Upper lobe of right lung (tissue), 1 donor: ENCODE results near the gene LARGE1. TPM values are rescaled to one million over a fixed set of nuclear protein-coding genes. Genes with fewer than 3 reads are reported as not detected.

Experiments used
- ATAC-seq: fragments of 200-7000 bp; cut with Tn5 transposase; one replicate; pipeline ENCODE4 v1.9.1; 2020; ENCODE audit warnings: mild to moderate bottlenecking, moderate library complexity
- DNase-seq: peaks from one replicate; pipeline ENCODE4 v3.0.0-alpha.2; 2020
- H3K27ac ChIP-seq: fragments of 200-600 bp; one replicate; pipeline ENCODE4 v1.8.0; 2022
- H3K27me3 ChIP-seq: fragments of 200-600 bp; one replicate; pipeline ENCODE4 v1.8.0; 2022; ENCODE audit warnings: mild to moderate bottlenecking
- H3K36me3 ChIP-seq: fragments of 200-600 bp; one replicate; pipeline ENCODE4 v1.8.0; 2022
- H3K4me1 ChIP-seq: fragments of 200-600 bp; one replicate; pipeline ENCODE4 v1.8.0; 2022
- H3K4me3 ChIP-seq: fragments of 200-600 bp; one replicate; pipeline ENCODE4 v1.8.0; 2022; ENCODE audit warnings: mild to moderate bottlenecking
- H3K9me3 ChIP-seq: fragments of 200-600 bp; one replicate; pipeline ENCODE4 v1.8.0; 2022
- CTCF ChIP-seq: fragments of 200-600 bp; IDR thresholded peaks from one replicate; pipeline ENCODE4 v1.8.0; 2022; ENCODE audit warnings: antibody characterized with exemption
- intact Hi-C: fragments of 100-400 bp; cut with DNase I; formaldehyde crosslinking; loops from one replicate; pipeline ENCODE4 v1.11.0; 2022
- total RNA-seq: library from RNA; stranded (reverse); fragmentation: NEBNext Ultra II Directional; extraction: Animal tissue kit (Norgen Biotek cat#: 25700); gene quantifications from one replicate; pipeline ENCODE4 v1.2.1, GENCODE V29; 2021
- donor health status: DM: no; HTN: yes; CAD: no; lungs with severe emphysema.

The LARGE1 gene
- total RNA-seq, 1 donor from 2014 or later = 33.5 TPM

- intact Hi-C loops = no loop called here
- no peaks in the 10 kb centered on the region for H3K27me3 ChIP-seq
- DNase-seq (no peak), ATAC-seq (no peak)
- H3K4me3 ChIP-seq = no peak overlapping the region
- TF ChIP-seq CTCF = no peak
- no peaks in the 10 kb centered on the region for H3K36me3 ChIP-seq
- no peaks in the 10 kb centered on the region for H3K9me3 ChIP-seq
- H3K4me1 ChIP-seq = peaks cover 5% of the 10 kb centered on the region
- H3K27ac ChIP-seq = peak overlapping the region; percentile 3
Observed at GRCh38 chr22:33659448-33659847, 260.8 kb downstream of the LARGE1 start.

GRCh38 chr22:33658775-33659174, 261.5 kb downstream of the LARGE1 start:
- no peak overlapping the region for H3K4me3 ChIP-seq
- intact Hi-C loops = no loop called here
- peak overlapping the region; percentile 3 for H3K27ac ChIP-seq
- no peaks in the 10 kb centered on the region for H3K36me3 ChIP-seq
- H3K9me3 ChIP-seq = no peaks in the 10 kb centered on the region
- no peaks in the 10 kb centered on the region for H3K27me3 ChIP-seq
- H3K4me1 ChIP-seq = peaks cover 5% of the 10 kb centered on the region
- ATAC-seq = peak; percentile 78
- TF ChIP-seq CTCF = no peak
- no peak for DNase-seq

- H3K9me3 ChIP-seq = no peaks in the 10 kb centered on the region
- H3K27me3 ChIP-seq = no peaks in the 10 kb centered on the region
- H3K36me3 ChIP-seq = no peaks in the 10 kb centered on the region
- intact Hi-C loops = no loop called here
- TF ChIP-seq CTCF = no peak
- no peak overlapping the region for H3K27ac ChIP-seq
- H3K4me3 ChIP-seq = no peak overlapping the region
- no peak for DNase-seq
- no peak for ATAC-seq
- H3K4me1 ChIP-seq = peaks cover 5% of the 10 kb centered on the region
Observed at GRCh38 chr22:33657670-33658069, 262.6 kb downstream of the LARGE1 start.

GRCh38 chr22:33656808-33657628, 263.3 kb downstream of the LARGE1 start:
- ATAC-seq (no peak), DNase-seq (no peak)
- H3K27ac ChIP-seq = no peak overlapping the region
- no peaks in the 10 kb centered on the region for H3K27me3 ChIP-seq
- TF ChIP-seq CTCF = no peak
- H3K4me3 ChIP-seq = no peak overlapping the region
- no peaks in the 10 kb centered on the region for H3K9me3 ChIP-seq
- H3K4me1 ChIP-seq = peaks cover 5% of the 10 kb centered on the region
- intact Hi-C loops = no loop called here
- no peaks in the 10 kb centered on the region for H3K36me3 ChIP-seq

- no peaks in the 10 kb centered on the region for H3K27me3 ChIP-seq
- no peak for TF ChIP-seq CTCF
- ATAC-seq = no peak
Observed at GRCh38 chr22:33654173-33654895, 265.9 kb downstream of the LARGE1 start.

More at GRCh38 chr22:33654173-33654895, 265.9 kb downstream of the LARGE1 start:
- no peak for DNase-seq
- H3K9me3 ChIP-seq = no peaks in the 10 kb centered on the region
- H3K27ac ChIP-seq = no peak overlapping the region
- H3K4me3 ChIP-seq = no peak overlapping the region
- H3K36me3 ChIP-seq = no peaks in the 10 kb centered on the region
- H3K4me1 ChIP-seq = no peaks in the 10 kb centered on the region
- intact Hi-C loops = no loop called here
